ENCODE results near the gene ITPKC.
"Not testable (repeated sequence)": the region's sequence is repeated elsewhere in the genome, so short reads cannot be mapped to it uniquely, and the experiment has no call there.

GRCh38 chr19:40730065-40730464, 13.2 kb downstream of the ITPKC start:
- not testable (repeated sequence) for TF ChIP-seq CTCF (IDR thresholded peaks at IDR 0.05; ENCODE audit: insufficient read depth, low read depth, low read length); EZH2 (IDR thresholded peaks at IDR 0.05; ENCODE audit: insufficient read depth, low read length)

All from astrocyte (in vitro differentiated cells and primary cell).